KG1 (cell line): ENCODE measurements around the gene SUV39H1.

ENCODE experiments used
- DNase-seq: peaks from one replicate; lab custom pipeline; 2025; lab: John Stamatoyannopoulos, UW

SUV39H1 gene

GRCh38 chrX:48714573-48714972 lies 18.0 kb downstream of the SUV39H1 start:
- no peak for DNase-seq

GRCh38 chrX:48715072-48715471 lies 18.5 kb downstream of the SUV39H1 start:
- DNase-seq: no peak

- DNase-seq: no peak
Measured at GRCh38 chrX:48715876-48716502, 19.5 kb downstream of the SUV39H1 start.

- DNase-seq: no peak
Measured at GRCh38 chrX:48719958-48720357, 23.4 kb downstream of the SUV39H1 start.

- no peak for DNase-seq
Measured at GRCh38 chrX:48720577-48721250, 24.2 kb downstream of the SUV39H1 start.

GRCh38 chrX:48721916-48722315 lies 25.4 kb downstream of the SUV39H1 start:
- no peak for DNase-seq

- no peak for DNase-seq
Measured at GRCh38 chrX:48726596-48726995, 30.1 kb downstream of the SUV39H1 start.

- DNase-seq: no peak
Measured at GRCh38 chrX:48728653-48729052, 32.1 kb downstream of the SUV39H1 start.

GRCh38 chrX:48736303-48736702 lies 39.8 kb downstream of the SUV39H1 start:
- DNase-seq: no peak

- no peak for DNase-seq
Measured at GRCh38 chrX:48736878-48737212, 40.3 kb downstream of the SUV39H1 start.

GRCh38 chrX:48737213-48737938 lies 40.8 kb downstream of the SUV39H1 start:
- DNase-seq: peak; percentile 79

- DNase-seq: no peak
Measured at GRCh38 chrX:48737940-48738339, 41.4 kb downstream of the SUV39H1 start.

- no peak for DNase-seq
Measured at GRCh38 chrX:48741834-48742233, 45.3 kb downstream of the SUV39H1 start.

- no peak for DNase-seq
Measured at GRCh38 chrX:48745222-48745621, 48.7 kb downstream of the SUV39H1 start.

GRCh38 chrX:48747415-48748016 lies 51.0 kb downstream of the SUV39H1 start:
- no peak for DNase-seq

- no peak for DNase-seq
Measured at GRCh38 chrX:48749182-48749581, 52.6 kb downstream of the SUV39H1 start.

- no peak for DNase-seq
Measured at GRCh38 chrX:48751343-48751742, 54.8 kb downstream of the SUV39H1 start.

- no peak for DNase-seq
Measured at GRCh38 chrX:48752498-48752897, 56.0 kb downstream of the SUV39H1 start.

- DNase-seq: no peak
Measured at GRCh38 chrX:48753708-48754228, 57.2 kb downstream of the SUV39H1 start.

- DNase-seq: no peak
Measured at GRCh38 chrX:48754238-48754637, 57.7 kb downstream of the SUV39H1 start.
